AG09319 (cell line): Measurements from ENCODE around the gene DAAM2.

Source experiments
- DNase-seq: peaks from one replicate; pipeline ENCODE4 v3.0.0-alpha.2; 2010; ENCODE audit warnings: low read depth; ENCODE audit errors: extremely low read depth
- CTCF ChIP-seq: IDR thresholded peaks from 2 replicates; pipeline ENCODE4 v1.5.1; 2011; ENCODE audit warnings: low read depth, mild to moderate bottlenecking, inconsistent platforms, low read length, moderate library complexity

Gene DAAM2

GRCh38 chr6:39850736-39851297, 58.6 kb downstream of the DAAM2 start:
- TF ChIP-seq CTCF: no peak
- DNase-seq: no peak

- TF ChIP-seq CTCF: no peak
- no peak for DNase-seq
Measured at GRCh38 chr6:39851331-39851730, 59.2 kb downstream of the DAAM2 start.

GRCh38 chr6:39852324-39852723, 60.1 kb downstream of the DAAM2 start:
- no peak for DNase-seq
- no peak for TF ChIP-seq CTCF

GRCh38 chr6:39853604-39854003, 61.4 kb downstream of the DAAM2 start:
- DNase-seq: no peak
- no peak for TF ChIP-seq CTCF

- DNase-seq: no peak
- TF ChIP-seq CTCF: no peak
Measured at GRCh38 chr6:39855356-39855995, 63.3 kb downstream of the DAAM2 start.

- TF ChIP-seq CTCF: no peak
- DNase-seq: no peak
Measured at GRCh38 chr6:39859025-39859424, 66.8 kb downstream of the DAAM2 start.

GRCh38 chr6:39861663-39862062, 69.5 kb downstream of the DAAM2 start:
- no peak for TF ChIP-seq CTCF
- DNase-seq: no peak
